Measurements from ENCODE around the gene RNF2. TPM values are rescaled to one million over a fixed set of nuclear protein-coding genes. Genes with fewer than 3 reads are reported as not detected.

RNF2 gene
- total and polyA plus RNA-seq, 2 experiments from 2014 or later: 18.2 to 19.6 TPM

GRCh38 chr1:185038813-185039376 is 6.5 kb upstream of the RNF2 start:
- 0 out of 2 replicates have a peak overlapping the region, but pooled peaks have one; percentile 14 for H2AFZ ChIP-seq
- no peaks in the 10 kb centered on the region for H4K20me1 ChIP-seq (ENCODE audit: insufficient read depth)
- H3K27ac ChIP-seq: no peak overlapping the region
- in situ Hi-C loops (cut with MboI): no loop called here
- H3K27me3 ChIP-seq (replicated peaks; ENCODE audit: insufficient read depth): no peaks in the 10 kb centered on the region; the same call in 1 of the 2 replicates
- no peak overlapping the region for H3K9ac ChIP-seq
- H3K4me3 ChIP-seq: no peak overlapping the region
- 90 to 92% methylated on average over 7 of the region's 7 CpGs for WGBS, 2 experiments (ENCODE audit: low coverage in 1 of 2, low lambda C conversion rate in 2 of 2, missing lambda C conversion rate in 2 of 2)
- no peak for TF ChIP-seq EZH2 (IDR thresholded peaks at IDR 0.05; ENCODE audit: insufficient read depth, poor library complexity, severe bottlenecking)
- no peak for TF ChIP-seq EZH2phosphoT487 (IDR thresholded peaks at IDR 0.05; ENCODE audit: insufficient read depth, low read depth)
- no peaks in the 10 kb centered on the region for H3K4me1 ChIP-seq (ENCODE audit: insufficient read depth)
- H3K79me2 ChIP-seq (ENCODE audit: insufficient read depth): no peaks in the 10 kb centered on the region
- H3F3A ChIP-seq (ENCODE audit: insufficient read depth): no peaks in the 10 kb centered on the region
- no peaks in the 10 kb centered on the region for H3K36me3 ChIP-seq (ENCODE audit: low read depth)
- H3K9me2 ChIP-seq (ENCODE audit: insufficient read depth): no peaks in the 10 kb centered on the region
- no peaks in the 10 kb centered on the region for H3K9me3 ChIP-seq (ENCODE audit: low read depth)
- DNase-seq: no peak
- H3K4me2 ChIP-seq (ENCODE audit: unreplicated experiment): no peak overlapping the region

GRCh38 chr1:185039726-185040407 is 5.5 kb upstream of the RNF2 start:
- 34 to 40% methylated on average over 4 of the region's 4 CpGs for WGBS, 2 experiments (ENCODE audit: low coverage in 1 of 2, low lambda C conversion rate in 2 of 2, missing lambda C conversion rate in 2 of 2)
- Histone ChIP-seq H3K36me3 (ENCODE audit: low read depth) (no peaks in the 10 kb centered on the region), H3K79me2 (ENCODE audit: insufficient read depth) (no peaks in the 10 kb centered on the region), H3K9me2 (ENCODE audit: insufficient read depth) (no peaks in the 10 kb centered on the region), H3K9ac (no peak overlapping the region), H4K20me1 (ENCODE audit: insufficient read depth) (no peaks in the 10 kb centered on the region), H3K4me3 (no peak overlapping the region), H3K9me3 (ENCODE audit: low read depth) (no peaks in the 10 kb centered on the region), H3K27me3 (replicated peaks; ENCODE audit: insufficient read depth) (no peaks in the 10 kb centered on the region; the same call in 1 of the 2 replicates), H3F3A (ENCODE audit: insufficient read depth) (peaks cover 7% of the 10 kb centered on the region), H2AFZ (peak overlapping the region; percentile 45), H3K4me2 (ENCODE audit: unreplicated experiment) (no peak overlapping the region), H3K4me1 (ENCODE audit: insufficient read depth) (no peaks in the 10 kb centered on the region), H3K27ac (no peak overlapping the region)
- TF ChIP-seq EZH2phosphoT487 (IDR thresholded peaks at IDR 0.05; ENCODE audit: insufficient read depth, low read depth): no peak
- no peak for TF ChIP-seq EZH2 (IDR thresholded peaks at IDR 0.05; ENCODE audit: insufficient read depth, poor library complexity, severe bottlenecking)
- in situ Hi-C loops (cut with MboI): no loop called here
- DNase-seq: no peak

GRCh38 chr1:185040408-185040735 is 5.0 kb upstream of the RNF2 start:
- no peaks in the 10 kb centered on the region for H3K9me2 ChIP-seq (ENCODE audit: insufficient read depth)
- H3K4me3 ChIP-seq: no peak overlapping the region
- H3K36me3 ChIP-seq (ENCODE audit: low read depth): no peaks in the 10 kb centered on the region
- 23% methylated on average over 1 of the region's 1 CpG for WGBS, 2 experiments (ENCODE audit: low coverage in 1 of 2, low lambda C conversion rate in 2 of 2, missing lambda C conversion rate in 2 of 2)
- in situ Hi-C loops (cut with MboI): no loop called here
- H3K4me1 ChIP-seq (ENCODE audit: insufficient read depth): no peaks in the 10 kb centered on the region
- no peak overlapping the region for H3K4me2 ChIP-seq (ENCODE audit: unreplicated experiment)
- peaks cover 8% of the 10 kb centered on the region for H3F3A ChIP-seq (ENCODE audit: insufficient read depth)
- no peaks in the 10 kb centered on the region for H3K9me3 ChIP-seq (ENCODE audit: low read depth)
- TF ChIP-seq EZH2phosphoT487 (IDR thresholded peaks at IDR 0.05; ENCODE audit: insufficient read depth, low read depth): no peak
- TF ChIP-seq EZH2 (IDR thresholded peaks at IDR 0.05; ENCODE audit: insufficient read depth, poor library complexity, severe bottlenecking): no peak
- DNase-seq: no peak
- H2AFZ ChIP-seq: no peak overlapping the region; the same call in 1 of the 2 replicates
- H3K79me2 ChIP-seq (ENCODE audit: insufficient read depth): no peaks in the 10 kb centered on the region
- no peak overlapping the region for H3K27ac ChIP-seq
- H3K27me3 ChIP-seq (replicated peaks; ENCODE audit: insufficient read depth): no peaks in the 10 kb centered on the region; the same call in 1 of the 2 replicates
- H3K9ac ChIP-seq: no peak overlapping the region
- H4K20me1 ChIP-seq (ENCODE audit: insufficient read depth): no peaks in the 10 kb centered on the region

- in situ Hi-C loops (cut with MboI): no loop called here
- Histone ChIP-seq H3F3A (ENCODE audit: insufficient read depth) (peaks cover 13% of the 10 kb centered on the region), H3K79me2 (ENCODE audit: insufficient read depth) (peaks cover 5% of the 10 kb centered on the region; the same call in 1 of the 2 replicates), H2AFZ (no peak overlapping the region), H4K20me1 (ENCODE audit: insufficient read depth) (0 out of 2 replicates have a peak, but pooled peaks cover 3% of the 10 kb centered on the region), H3K4me2 (ENCODE audit: unreplicated experiment) (no peak overlapping the region), H3K9ac (no peak overlapping the region), H3K27ac (no peak overlapping the region), H3K27me3 (replicated peaks; ENCODE audit: insufficient read depth) (no peaks in the 10 kb centered on the region), H3K9me2 (ENCODE audit: insufficient read depth) (no peaks in the 10 kb centered on the region), H3K36me3 (ENCODE audit: low read depth) (no peaks in the 10 kb centered on the region), H3K4me3 (no peak overlapping the region), H3K4me1 (ENCODE audit: insufficient read depth) (0 out of 2 replicates have a peak, but pooled peaks cover under 1% of the 10 kb centered on the region), H3K9me3 (ENCODE audit: low read depth) (no peaks in the 10 kb centered on the region)
- WGBS, 2 experiments (ENCODE audit: low coverage in 1 of 2, low lambda C conversion rate in 2 of 2, missing lambda C conversion rate in 2 of 2): 15 to 33% methylated on average over 1 of the region's 1 CpG
- DNase-seq: no peak
- TF ChIP-seq EZH2phosphoT487 (IDR thresholded peaks at IDR 0.05; ENCODE audit: insufficient read depth, low read depth): no peak
- no peak for TF ChIP-seq EZH2 (IDR thresholded peaks at IDR 0.05; ENCODE audit: insufficient read depth, poor library complexity, severe bottlenecking)
Observed at GRCh38 chr1:185041742-185042141, 3.6 kb upstream of the RNF2 start.
